B cell (primary cell): Measurements from ENCODE around the gene MTERF4. TPM values are rescaled to one million over a fixed set of nuclear protein-coding genes. Genes with fewer than 3 reads are reported as not detected.

ENCODE experiments used
- ATAC-seq: fragments of 200-7000 bp; cut with Tn5 transposase; one replicate; pipeline ENCODE4 v1.10.0; 2021; ENCODE audit warnings: low read depth, mild to moderate bottlenecking, moderate number of reproducible peaks, moderate library complexity
- CTCF ChIA-PET: fragments of 350-600 bp; sonication (Branson Sonifier 250); formaldehyde crosslinking; loops from one replicate; lab custom pipeline; 2021; ENCODE audit warnings: antibody characterized with exemption, inconsistent platforms; lab: Charles Lee
- POLR2A ChIA-PET: fragments of 350-600 bp; sonication (Branson Sonifier 250); formaldehyde crosslinking; loops from one replicate; lab custom pipeline; 2021; ENCODE audit warnings: antibody characterized with exemption; lab: Charles Lee
- DNase-seq: peaks from one replicate; pipeline ENCODE4 v3.0.0; 2013
- H2AFZ ChIP-seq: 2 replicates; pipeline ENCODE4 v1.6.1; 2012; ENCODE audit warnings: mild to moderate bottlenecking, low read depth, low read length; ENCODE audit not compliant: insufficient read depth, poor library complexity, severe bottlenecking
- H3K27ac ChIP-seq, 2 donors: 1 replicate in 1 of 2; 2 replicates in 1 of 2; pipeline ENCODE4 v1.5.1; 2012 to 2013; ENCODE audit warnings: low read length in 2 of 2, mild to moderate bottlenecking in 2 of 2, moderate library complexity in 1 of 2
- H3K27me3 ChIP-seq, 4 experiments: fragments of 200-600 bp in 1 of 4; sonication (generic) in 1 of 4; replicated peaks in 1 of 4; 1 replicate in 2 of 4; 2 replicates in 2 of 4; pipeline versions ENCODE4 v1.6.1 to v1.7.0; 2013 to 2016; ENCODE audit warnings: low read length in 3 of 4, mild to moderate bottlenecking in 2 of 4, mixed read lengths in 1 of 4, moderate library complexity in 1 of 4; ENCODE audit not compliant: insufficient read depth in 4 of 4, control insufficient read depth in 3 of 4; ENCODE audit errors: control extremely low read depth in 1 of 4
- H3K36me3 ChIP-seq, 2 experiments: replicated peaks in 1 of 2; 1 replicate in 1 of 2; 2 replicates in 1 of 2; pipeline versions ENCODE4 v1.6.1 to v1.7.1; 2013; ENCODE audit warnings: low read length in 1 of 2; ENCODE audit not compliant: insufficient read depth in 2 of 2, control insufficient read depth in 1 of 2; ENCODE audit errors: control extremely low read depth in 1 of 2, extremely low read depth in 1 of 2
- H3K4me1 ChIP-seq, 2 donors: fragments of 200-600 bp in 1 of 2; sonication (generic) in 1 of 2; 1 replicate in 1 of 2; 2 replicates in 1 of 2; pipeline versions ENCODE4 v1.5.1 to v1.6.1; 2013 to 2017; ENCODE audit warnings: low read length in 2 of 2; ENCODE audit not compliant: control insufficient read depth in 2 of 2, insufficient read depth in 2 of 2
- H3K4me2 ChIP-seq: replicated peaks from 2 replicates; pipeline ENCODE3; 2012; ENCODE audit warnings: mild to moderate bottlenecking, low read depth, low read length; ENCODE audit not compliant: poor library complexity, severe bottlenecking
- H3K4me3 ChIP-seq, 5 experiments: fragments of 200-600 bp in 1 of 5; sonication (generic) in 1 of 5; 1 replicate in 3 of 5; 2 replicates in 2 of 5; pipeline versions ENCODE4 v1.5.1 to v1.7.0; 2011 to 2016; ENCODE audit warnings: low read length in 4 of 5, mild to moderate bottlenecking in 4 of 5, low read depth in 2 of 5, control low read depth in 1 of 5, moderate library complexity in 1 of 5; ENCODE audit not compliant: insufficient read depth in 1 of 5; ENCODE audit errors: control extremely low read depth in 1 of 5, extremely low read depth in 1 of 5
- H3K79me2 ChIP-seq: fragments of 200-600 bp; sonication (generic); one replicate; pipeline ENCODE4 v1.6.0; 2016; ENCODE audit warnings: low read length; ENCODE audit not compliant: control insufficient read depth, insufficient read depth
- H3K9ac ChIP-seq: fragments of 200-600 bp; sonication (generic); 2 replicates; pipeline ENCODE4 v1.6.1; 2017; ENCODE audit warnings: mild to moderate bottlenecking, low read length, moderate library complexity
- H3K9me3 ChIP-seq, 3 donors: one replicate each; pipeline versions ENCODE4 v1.6.1 to v1.7.1; 2013; ENCODE audit warnings: low read length in 2 of 3; ENCODE audit not compliant: control insufficient read depth in 2 of 3, insufficient read depth in 1 of 3; ENCODE audit errors: control extremely low read depth in 1 of 3
- H4K20me1 ChIP-seq: 2 replicates; pipeline ENCODE4 v1.6.0; 2012; ENCODE audit warnings: mild to moderate bottlenecking, low read length; ENCODE audit not compliant: insufficient read depth, control insufficient read depth, poor library complexity, severe bottlenecking
- H3K27ac Mint-ChIP-seq: one replicate; pipeline ENCODE4 v1.8.0; 2021; ENCODE audit warnings: mixed read lengths
- H3K27me3 Mint-ChIP-seq: one replicate; pipeline ENCODE4 v1.8.0; 2021; ENCODE audit warnings: mixed read lengths
- H3K4me1 Mint-ChIP-seq: one replicate; pipeline ENCODE4 v1.8.0; 2021; ENCODE audit warnings: mixed read lengths
- H3K4me3 Mint-ChIP-seq: one replicate; pipeline ENCODE4 v1.8.0; 2021; ENCODE audit warnings: mixed read lengths
- H3K9me3 Mint-ChIP-seq: one replicate; pipeline ENCODE4 v1.8.0; 2022; ENCODE audit warnings: mixed read lengths; ENCODE audit not compliant: insufficient read depth
- CTCF ChIP-seq: fragments of 200-600 bp; IDR thresholded peaks from one replicate; pipeline ENCODE4 v1.8.0; 2022; ENCODE audit warnings: antibody characterized with exemption, mild to moderate bottlenecking
- EZH2 ChIP-seq: IDR thresholded peaks from 2 replicates; pipeline ENCODE4 v1.6.1; 2012; ENCODE audit warnings: borderline replicate concordance, low read depth, mild to moderate bottlenecking, moderate library complexity, low read length; ENCODE audit not compliant: insufficient read depth, poor library complexity, severe bottlenecking
- WGBS: methylation state at CpG from one replicate; pipeline ENCODE4 v1.1.5; 2013; ENCODE audit warnings: missing lambda C conversion rate; ENCODE audit not compliant: insufficient coverage; 5-methylcytosine and 5-hydroxymethylcytosine counted together
- intact Hi-C: fragments of 100-400 bp; cut with micrococcal nuclease; formaldehyde crosslinking; loops from one replicate; pipeline ENCODE4 v1.10.0; 2022
- polyA plus RNA-seq: library from polyadenylated mRNA; depleted of rRNA; stranded (reverse); fragments of >200 nt; gene quantifications from 2 replicates; pipeline ENCODE4 v1.2.3, GENCODE V29; 2012
- total RNA-seq, 2 donors: library from RNA; stranded (reverse); fragments of 120-200 nt in 1 of 2; gene quantifications; 1 replicate in 1 of 2; 2 replicates in 1 of 2; pipeline versions ENCODE4 v1.2.3 to v1.2.4, GENCODE V29; 2013 to 2022

Gene MTERF4
- total and polyA plus RNA-seq, 2 donors (not counting 1 experiment from before 2014, with no cell fraction given), result 88.7 to 153 TPM

- no peak overlapping the region for H3K4me3 Mint-ChIP-seq
- DNase-seq (no peak), ATAC-seq (no peak)
- CTCF ChIA-PET, result interaction anchor here (5.0 kb wide), 1 partner anchor 69 kb away, joined by 101 read pairs; the partner anchor contains the start of genes PASK and PPP1R7
- H3K9me3 Mint-ChIP-seq, result peaks cover 4% of the 10 kb centered on the region
- 88% methylated on average over 9 of the region's 9 CpGs for WGBS
- peak overlapping the region; percentile 64 for H3K27ac Mint-ChIP-seq
- H3K4me1 ChIP-seq, result no peaks in the 10 kb centered on the region
- TF ChIP-seq CTCF (no peak), EZH2 (no peak)
- intact Hi-C loops, result no loop called here
- H3K4me2 ChIP-seq, result no peak overlapping the region
- H2AFZ ChIP-seq, result no peak overlapping the region
- peaks cover 0 to 5% of the 10 kb centered on the region in 2 experiments for H3K36me3 ChIP-seq
- H3K27me3 Mint-ChIP-seq, result no peaks in the 10 kb centered on the region
- POLR2A ChIA-PET, result interaction anchor here (1.3 kb wide), 1 partner anchor 68 kb away, joined by 4 read pairs; the partner anchor contains the start of gene PASK
- H3K27ac ChIP-seq, result no peak overlapping the region
- no peak overlapping the region for H3K9ac ChIP-seq
- no peak overlapping the region for H3K4me3 ChIP-seq
- H3K4me1 Mint-ChIP-seq, result peaks cover 8% of the 10 kb centered on the region
- H4K20me1 ChIP-seq, result no peaks in the 10 kb centered on the region
- H3K9me3 ChIP-seq, result no peaks in the 10 kb centered on the region
- no peaks in the 10 kb centered on the region for H3K79me2 ChIP-seq
- no peaks in the 10 kb centered on the region for H3K27me3 ChIP-seq
These were observed 20.9 kb downstream of the MTERF4 start for GRCh38 chr2:241081190-241081642.

- Mint-ChIP-seq H3K27me3 (no peaks in the 10 kb centered on the region), H3K27ac (peak overlapping the region; percentile 37), H3K9me3 (peaks cover 4% of the 10 kb centered on the region), H3K4me3 (no peak overlapping the region), H3K4me1 (peaks cover 5% of the 10 kb centered on the region)
- Histone ChIP-seq H3K36me3 (peaks cover 0 to 2% of the 10 kb centered on the region in 2 experiments), H4K20me1 (no peaks in the 10 kb centered on the region), H3K4me2 (no peak overlapping the region), H3K4me3 (no peak overlapping the region), H3K9me3 (no peaks in the 10 kb centered on the region), H3K27me3 (no peaks in the 10 kb centered on the region), H3K27ac (no peak overlapping the region), H3K9ac (no peak overlapping the region), H3K4me1 (no peaks in the 10 kb centered on the region), H3K79me2 (no peaks in the 10 kb centered on the region), H2AFZ (no peak overlapping the region)
- POLR2A ChIA-PET, result interaction anchor here (1.3 kb wide), 1 partner anchor 68 kb away, joined by 4 read pairs; the partner anchor contains the start of gene PASK
- no peak for TF ChIP-seq EZH2
- TF ChIP-seq CTCF, result no peak
- ATAC-seq (no peak), DNase-seq (no peak)
- CTCF ChIA-PET, result interaction anchor here (5.0 kb wide), 1 partner anchor 69 kb away, joined by 101 read pairs; the partner anchor contains the start of genes PASK and PPP1R7
- intact Hi-C loops, result no loop called here
- 95% methylated on average over 17 of the region's 18 CpGs for WGBS
These were observed 21.5 kb downstream of the MTERF4 start for GRCh38 chr2:241080405-241081189.
